ENCODE data around the gene UBASH3A. TPM values are rescaled to one million over a fixed set of nuclear protein-coding genes. Genes with fewer than 3 reads are reported as not detected.

The UBASH3A gene
- total RNA-seq, 1 experiment from 2014 or later = 0.07 TPM

DNA sequence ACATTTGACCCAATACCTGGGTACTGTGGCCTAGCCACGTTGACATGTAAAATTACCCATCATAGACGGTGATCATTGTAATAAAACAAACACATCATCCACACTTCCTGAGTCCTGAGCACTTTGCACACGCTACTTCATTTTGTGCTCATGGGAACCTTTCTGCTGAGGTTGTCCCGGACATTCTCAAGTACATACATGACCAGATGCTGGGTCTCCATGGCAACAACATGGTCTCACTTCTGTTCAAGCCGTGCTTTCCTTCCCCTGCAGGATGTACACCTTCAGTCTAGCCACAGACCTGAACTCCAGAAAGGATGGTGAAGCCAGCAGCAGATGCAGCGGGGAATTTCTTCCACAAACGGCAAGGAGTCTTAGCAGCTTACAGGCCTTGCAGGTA, 22.7 kb downstream of the UBASH3A start:
- intact Hi-C loops (cut with micrococcal nuclease) = no loop called here
- H3K79me2 ChIP-seq (ENCODE audit: insufficient read depth, low read length) = no peaks in the 10 kb centered on the region
- peaks cover 54% of the 10 kb centered on the region; the same call in 1 of the 2 replicates for H3K27me3 ChIP-seq (ENCODE audit: insufficient read depth, low read length)
- H3K36me3 ChIP-seq (ENCODE audit: control insufficient read depth in 1 of 2, insufficient read depth in 2 of 2, low read length in 2 of 2) = no peaks in the 10 kb centered on the region
- H4K20me1 ChIP-seq (ENCODE audit: insufficient read depth) = no peaks in the 10 kb centered on the region
- H3K4me1 ChIP-seq (ENCODE audit: control insufficient read depth in 1 of 2, insufficient read depth in 2 of 2, low read length in 2 of 2) = no peaks in the 10 kb centered on the region
- no peak overlapping the region for H3K4me2 ChIP-seq (ENCODE audit: low read length)
- ChIA-PET RAD21 (ENCODE audit: low non-redundant PET in 1 of 2, low total read pairs in 2 of 2, uncharacterized antibody in 2 of 2, unreplicated experiment in 2 of 2) (no interaction called here), POLR2A (no interaction called here), CTCF (no interaction called here)
- H3K9ac ChIP-seq (ENCODE audit: low read length) = no peak overlapping the region
- H3K9me3 ChIP-seq (ENCODE audit: control insufficient read depth in 1 of 2, insufficient read depth in 1 of 2, low read depth in 1 of 2, low read length in 2 of 2) = no peaks in the 10 kb centered on the region
- no TSS peak for BruUV-seq (replicated peaks)
- no peak overlapping the region for H3K4me3 ChIP-seq (replicated peaks in 1 of 2; ENCODE audit: low read depth in 1 of 2, low read length in 2 of 2)
- ATAC-seq (no peak), DNase-seq (ENCODE audit: low read depth, low spot score) (no peak)
- TF ChIP-seq JUND (IDR thresholded peaks at IDR 0.05) (no peak), SP1 (IDR thresholded peaks at IDR 0.05; ENCODE audit: low read depth) (no peak)
- no peak overlapping the region for H2AFZ ChIP-seq (ENCODE audit: low read depth, low read length, poor library complexity, severe bottlenecking)
- no peak overlapping the region for H3K27ac ChIP-seq (ENCODE audit: low read depth, low read length)
- H3K9me2 ChIP-seq (ENCODE audit: insufficient read depth) = no peaks in the 10 kb centered on the region

DNA sequence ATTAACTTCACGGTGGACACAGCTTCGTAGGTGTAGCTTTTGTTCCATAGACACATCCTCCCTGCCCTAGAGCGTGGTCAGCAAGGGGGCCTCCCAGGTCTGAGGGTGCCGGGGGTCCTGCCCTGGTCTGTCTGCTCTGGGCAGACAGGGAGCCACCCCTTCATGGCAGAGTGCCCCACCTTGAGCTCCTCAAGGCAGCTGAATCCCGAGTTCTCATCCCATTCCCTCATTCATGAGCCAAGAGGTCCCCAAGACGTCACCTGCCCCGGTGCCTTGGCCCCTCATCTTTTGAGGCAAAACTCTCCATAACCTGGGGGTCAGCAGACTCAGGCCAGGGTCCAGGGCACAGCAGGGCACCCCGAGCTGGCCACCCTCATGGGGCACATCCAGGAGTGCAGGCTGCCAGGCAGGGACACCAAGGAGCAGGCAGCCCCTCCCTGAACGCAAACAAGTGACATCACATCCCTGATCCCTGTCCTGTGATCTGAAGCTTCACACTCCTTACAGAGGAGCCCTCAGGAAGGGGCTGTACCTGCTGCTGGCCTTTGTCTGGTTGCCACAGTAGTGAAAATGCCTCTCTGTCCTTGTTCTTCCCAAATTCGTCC, 23.3 kb downstream of the UBASH3A start:
- no peaks in the 10 kb centered on the region for H3K9me3 ChIP-seq (ENCODE audit: control insufficient read depth in 1 of 2, insufficient read depth in 1 of 2, low read depth in 1 of 2, low read length in 2 of 2)
- no peaks in the 10 kb centered on the region for H3K4me1 ChIP-seq (ENCODE audit: control insufficient read depth in 1 of 2, insufficient read depth in 2 of 2, low read length in 2 of 2)
- H3K9ac ChIP-seq (ENCODE audit: low read length) = no peak overlapping the region
- TF ChIP-seq EZH2phosphoT487 (IDR thresholded peaks at IDR 0.05; ENCODE audit: borderline replicate concordance) (no peak), SP1 (IDR thresholded peaks at IDR 0.05; ENCODE audit: low read depth) (no peak), YY1 (IDR thresholded peaks at IDR 0.05; ENCODE audit: extremely low read depth, insufficient replicate concordance, low read depth, low read length) (no peak), TCF7L2 (IDR thresholded peaks at IDR 0.05; ENCODE audit: borderline replicate concordance, extremely low read depth, insufficient read depth, insufficient read length) (no peak), ZNF274 (IDR thresholded peaks at IDR 0.05; ENCODE audit: low read depth, low read length) (no peak), POLR2AphosphoS5 (IDR thresholded peaks at IDR 0.05; ENCODE audit: low read depth, low read length) (no peak), CBX3 (IDR thresholded peaks at IDR 0.05; ENCODE audit: low read depth) (no peak)
- TF ChIP-seq, protein P1, sequence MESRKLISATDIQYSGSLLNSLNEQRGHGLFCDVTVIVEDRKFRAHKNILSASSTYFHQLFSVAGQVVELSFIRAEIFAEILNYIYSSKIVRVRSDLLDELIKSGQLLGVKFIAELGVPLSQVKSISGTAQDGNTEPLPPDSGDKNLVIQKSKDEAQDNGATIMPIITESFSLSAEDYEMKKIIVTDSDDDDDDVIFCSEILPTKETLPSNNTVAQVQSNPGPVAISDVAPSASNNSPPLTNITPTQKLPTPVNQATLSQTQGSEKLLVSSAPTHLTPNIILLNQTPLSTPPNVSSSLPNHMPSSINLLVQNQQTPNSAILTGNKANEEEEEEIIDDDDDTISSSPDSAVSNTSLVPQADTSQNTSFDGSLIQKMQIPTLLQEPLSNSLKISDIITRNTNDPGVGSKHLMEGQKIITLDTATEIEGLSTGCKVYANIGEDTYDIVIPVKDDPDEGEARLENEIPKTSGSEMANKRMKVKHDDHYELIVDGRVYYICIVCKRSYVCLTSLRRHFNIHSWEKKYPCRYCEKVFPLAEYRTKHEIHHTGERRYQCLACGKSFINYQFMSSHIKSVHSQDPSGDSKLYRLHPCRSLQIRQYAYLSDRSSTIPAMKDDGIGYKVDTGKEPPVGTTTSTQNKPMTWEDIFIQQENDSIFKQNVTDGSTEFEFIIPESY (IDR thresholded peaks at IDR 0.05; ENCODE audit: extremely low read depth, insufficient replicate concordance, low read length) = no peak
- TF ChIP-seq, protein P2, sequence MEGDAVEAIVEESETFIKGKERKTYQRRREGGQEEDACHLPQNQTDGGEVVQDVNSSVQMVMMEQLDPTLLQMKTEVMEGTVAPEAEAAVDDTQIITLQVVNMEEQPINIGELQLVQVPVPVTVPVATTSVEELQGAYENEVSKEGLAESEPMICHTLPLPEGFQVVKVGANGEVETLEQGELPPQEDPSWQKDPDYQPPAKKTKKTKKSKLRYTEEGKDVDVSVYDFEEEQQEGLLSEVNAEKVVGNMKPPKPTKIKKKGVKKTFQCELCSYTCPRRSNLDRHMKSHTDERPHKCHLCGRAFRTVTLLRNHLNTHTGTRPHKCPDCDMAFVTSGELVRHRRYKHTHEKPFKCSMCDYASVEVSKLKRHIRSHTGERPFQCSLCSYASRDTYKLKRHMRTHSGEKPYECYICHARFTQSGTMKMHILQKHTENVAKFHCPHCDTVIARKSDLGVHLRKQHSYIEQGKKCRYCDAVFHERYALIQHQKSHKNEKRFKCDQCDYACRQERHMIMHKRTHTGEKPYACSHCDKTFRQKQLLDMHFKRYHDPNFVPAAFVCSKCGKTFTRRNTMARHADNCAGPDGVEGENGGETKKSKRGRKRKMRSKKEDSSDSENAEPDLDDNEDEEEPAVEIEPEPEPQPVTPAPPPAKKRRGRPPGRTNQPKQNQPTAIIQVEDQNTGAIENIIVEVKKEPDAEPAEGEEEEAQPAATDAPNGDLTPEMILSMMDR (IDR thresholded peaks at IDR 0.05 in 2 of 3, conservative IDR thresholded peaks at IDR 0.05 in 1 of 3; ENCODE audit: borderline replicate concordance in 1 of 3, insufficient read depth in 1 of 3, low read depth in 2 of 3, low read length in 2 of 3) = no peak
- H3K4me3 ChIP-seq (replicated peaks in 1 of 2; ENCODE audit: low read depth in 1 of 2, low read length in 2 of 2) = no peak overlapping the region
- ATAC-seq = no peak
- no peaks in the 10 kb centered on the region for H3K36me3 ChIP-seq (ENCODE audit: control insufficient read depth in 1 of 2, insufficient read depth in 2 of 2, low read length in 2 of 2)
- H3K9me2 ChIP-seq (ENCODE audit: insufficient read depth) = no peaks in the 10 kb centered on the region
- no peak overlapping the region for H2AFZ ChIP-seq (ENCODE audit: low read depth, low read length, poor library complexity, severe bottlenecking)
- H3K4me2 ChIP-seq (ENCODE audit: low read length) = no peak overlapping the region
- intact Hi-C loops (cut with micrococcal nuclease) = no loop called here
- CTCF ChIA-PET = no interaction called here
- RAD21 ChIA-PET (ENCODE audit: low non-redundant PET in 1 of 2, low total read pairs in 2 of 2, uncharacterized antibody in 2 of 2, unreplicated experiment in 2 of 2) = no interaction called here
- BruUV-seq (replicated peaks) = no TSS peak
- DNase-seq (ENCODE audit: low read depth, low spot score) = no peak
- POLR2A ChIA-PET = no interaction called here
- no peak overlapping the region for H3K27ac ChIP-seq (ENCODE audit: low read depth, low read length)
- H3K27me3 ChIP-seq (ENCODE audit: insufficient read depth, low read length) = peaks cover 52% of the 10 kb centered on the region; the same call in 1 of the 2 replicates
- no peaks in the 10 kb centered on the region for H3K79me2 ChIP-seq (ENCODE audit: insufficient read depth, low read length)
- H4K20me1 ChIP-seq (ENCODE audit: insufficient read depth) = no peaks in the 10 kb centered on the region

Measured in HCT116 (cell line).